ENCODE results near the gene MAG. TPM values are rescaled to one million over a fixed set of nuclear protein-coding genes. Genes with fewer than 3 reads are reported as not detected.

Gene MAG
- total RNA-seq, 1 donor from 2014 or later: not detected

- DNase-seq (ENCODE audit: low spot score in 2 of 2) (no peak), FAIRE-seq (no peak)
Observed at GRCh38 chr19:35337097-35337983, 45.4 kb downstream of the MAG start.

- DNase-seq (ENCODE audit: low spot score in 2 of 2) (no peak), FAIRE-seq (no peak)
Observed at GRCh38 chr19:35337984-35338296, 46.0 kb downstream of the MAG start.

GRCh38 chr19:35340431-35340830, 48.5 kb downstream of the MAG start:
- no peak for DNase-seq (ENCODE audit: low spot score in 2 of 2)
- no peak for FAIRE-seq

GRCh38 chr19:35341006-35341405, 49.0 kb downstream of the MAG start:
- no peak for DNase-seq (ENCODE audit: low spot score in 2 of 2)
- no peak for FAIRE-seq

- no peak for FAIRE-seq
- DNase-seq (ENCODE audit: low spot score in 2 of 2): no peak
Observed at GRCh38 chr19:35341565-35342225, 49.7 kb downstream of the MAG start.

- FAIRE-seq (no peak), DNase-seq (ENCODE audit: low spot score in 2 of 2) (no peak)
Observed at GRCh38 chr19:35342430-35342829, 50.5 kb downstream of the MAG start.

GRCh38 chr19:35344511-35345031, 52.6 kb downstream of the MAG start:
- FAIRE-seq (no peak), DNase-seq (ENCODE audit: low spot score in 2 of 2) (no peak)

GRCh38 chr19:35345671-35346111, 53.7 kb downstream of the MAG start:
- no peak for DNase-seq (ENCODE audit: low spot score in 2 of 2)
- FAIRE-seq: no peak

- no peak for DNase-seq (ENCODE audit: low spot score in 2 of 2)
- FAIRE-seq: no peak
Observed at GRCh38 chr19:35346193-35347052, 54.5 kb downstream of the MAG start.

GRCh38 chr19:35347171-35347929, 55.4 kb downstream of the MAG start, which contains the start of gene FFAR1:
Gene FFAR1 (plus strand): TSS chr19:35347902. CDS start chr19:35351552, 3,650 bp downstream.
- DNase-seq (ENCODE audit: low spot score in 2 of 2) (no peak), FAIRE-seq (no peak)

- no peak for DNase-seq (ENCODE audit: low spot score in 2 of 2)
- FAIRE-seq: no peak
Observed at GRCh38 chr19:35347930-35348298, 56.0 kb downstream of the MAG start.

GRCh38 chr19:35348911-35349611, 57.1 kb downstream of the MAG start:
- DNase-seq (ENCODE audit: low spot score in 2 of 2) (no peak), FAIRE-seq (no peak)

GRCh38 chr19:35349614-35350521, 57.9 kb downstream of the MAG start:
- DNase-seq (ENCODE audit: low spot score in 2 of 2): no peak
- no peak for FAIRE-seq

- DNase-seq (ENCODE audit: low spot score in 2 of 2): no peak
- no peak for FAIRE-seq
Observed at GRCh38 chr19:35350591-35350990, 58.6 kb downstream of the MAG start.

- DNase-seq (ENCODE audit: low spot score in 2 of 2) (no peak), FAIRE-seq (no peak)
Observed at GRCh38 chr19:35351411-35352176, 59.6 kb downstream of the MAG start.

- FAIRE-seq (no peak), DNase-seq (ENCODE audit: low spot score in 2 of 2) (no peak)
Observed at GRCh38 chr19:35352177-35352447, 60.2 kb downstream of the MAG start.

- DNase-seq (ENCODE audit: low spot score in 2 of 2): peak; percentile 84 to 88
- no peak for FAIRE-seq
Observed at GRCh38 chr19:35352448-35353304, 60.7 kb downstream of the MAG start.

All from frontal cortex (tissue), 4 donors.